ENCODE data around the gene KATNB1.

KATNB1 gene

GRCh38 chr16:57798953-57799599 is 63.5 kb downstream of the KATNB1 start:
- no peak for DNase-seq

GRCh38 chr16:57799600-57800199 is 64.1 kb downstream of the KATNB1 start:
- no peak for DNase-seq

DNA sequence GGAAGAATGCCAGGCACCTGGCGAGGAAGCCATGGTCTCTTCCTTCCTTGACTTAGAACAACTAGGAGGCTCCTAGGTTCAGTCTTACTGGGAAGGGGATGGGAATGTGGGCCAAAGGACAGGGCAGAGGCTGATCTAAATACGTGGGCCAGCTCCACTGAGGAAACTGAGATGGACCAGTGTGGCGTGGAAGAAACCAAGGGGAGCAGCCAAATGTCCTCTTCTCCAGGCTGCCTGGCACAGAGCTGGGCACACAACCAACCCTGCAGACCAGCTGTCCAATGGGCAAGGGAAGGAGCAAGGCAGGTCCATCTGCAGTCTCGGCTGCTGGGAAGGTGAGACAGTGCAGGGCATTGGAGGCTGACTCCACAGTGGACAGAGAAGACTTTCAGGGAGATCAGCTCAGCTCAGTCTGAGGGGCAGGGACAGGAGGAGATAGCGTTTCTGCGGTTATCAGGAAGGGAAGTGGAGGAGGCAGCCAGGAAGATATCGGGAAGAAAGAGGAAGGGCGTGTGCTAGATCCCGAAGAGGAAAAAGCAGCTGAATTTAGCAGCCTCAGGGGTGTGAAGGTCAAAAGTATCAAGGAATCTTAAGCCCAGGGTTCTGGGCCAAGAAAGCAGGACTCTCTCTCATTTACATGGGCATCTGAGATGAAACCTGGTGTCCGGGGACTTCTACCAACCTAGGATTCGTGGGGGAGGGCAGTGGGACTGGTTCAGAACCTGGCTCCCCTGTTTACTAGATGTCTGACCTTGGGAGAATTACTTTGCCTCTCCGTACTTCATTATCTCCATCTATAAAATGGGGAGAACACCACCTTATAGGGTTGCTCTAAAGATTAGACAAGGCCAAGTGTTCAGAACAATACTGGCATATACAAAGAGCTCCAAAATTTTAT is 64.9 kb downstream of the KATNB1 start:
- DNase-seq = no peak

GRCh38 chr16:57801098-57801808 is 65.7 kb downstream of the KATNB1 start:
- no peak for DNase-seq

DNA sequence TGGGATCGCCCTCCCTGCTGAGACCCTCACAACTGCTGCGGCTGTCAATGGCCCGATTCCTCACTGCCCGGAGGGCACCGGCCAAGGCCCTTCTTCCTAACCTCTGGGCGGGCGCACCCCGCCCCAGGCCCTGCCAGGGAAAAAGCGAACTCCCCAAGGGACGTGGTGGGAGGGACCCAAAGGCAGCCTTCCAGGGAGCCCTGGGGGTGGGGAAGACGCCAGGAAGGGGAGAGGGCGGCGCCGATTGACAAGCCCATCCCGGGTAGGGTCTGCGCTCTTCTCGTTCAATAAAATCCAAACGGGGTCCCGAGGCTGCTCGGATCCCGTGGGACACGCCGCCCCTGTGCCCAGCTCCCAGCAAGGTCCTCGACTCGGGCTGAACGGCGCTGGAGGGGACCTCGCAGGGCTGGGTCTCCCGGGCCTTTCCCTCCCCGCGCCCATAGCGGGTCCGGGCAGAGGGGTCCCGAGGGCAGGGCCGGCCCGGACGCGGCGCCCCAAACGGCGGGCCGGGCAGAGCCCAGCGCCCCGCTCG is 66.3 kb downstream of the KATNB1 start:
- no peak for DNase-seq

GRCh38 chr16:57802341-57803133 is 67.0 kb downstream of the KATNB1 start, which contains the start of gene KIFC3:
KIFC3 (minus strand) TSS chr16:57802491; CDS start chr16:57798243, 4,248 bp downstream.
- peak; percentile 60 for DNase-seq

DNA sequence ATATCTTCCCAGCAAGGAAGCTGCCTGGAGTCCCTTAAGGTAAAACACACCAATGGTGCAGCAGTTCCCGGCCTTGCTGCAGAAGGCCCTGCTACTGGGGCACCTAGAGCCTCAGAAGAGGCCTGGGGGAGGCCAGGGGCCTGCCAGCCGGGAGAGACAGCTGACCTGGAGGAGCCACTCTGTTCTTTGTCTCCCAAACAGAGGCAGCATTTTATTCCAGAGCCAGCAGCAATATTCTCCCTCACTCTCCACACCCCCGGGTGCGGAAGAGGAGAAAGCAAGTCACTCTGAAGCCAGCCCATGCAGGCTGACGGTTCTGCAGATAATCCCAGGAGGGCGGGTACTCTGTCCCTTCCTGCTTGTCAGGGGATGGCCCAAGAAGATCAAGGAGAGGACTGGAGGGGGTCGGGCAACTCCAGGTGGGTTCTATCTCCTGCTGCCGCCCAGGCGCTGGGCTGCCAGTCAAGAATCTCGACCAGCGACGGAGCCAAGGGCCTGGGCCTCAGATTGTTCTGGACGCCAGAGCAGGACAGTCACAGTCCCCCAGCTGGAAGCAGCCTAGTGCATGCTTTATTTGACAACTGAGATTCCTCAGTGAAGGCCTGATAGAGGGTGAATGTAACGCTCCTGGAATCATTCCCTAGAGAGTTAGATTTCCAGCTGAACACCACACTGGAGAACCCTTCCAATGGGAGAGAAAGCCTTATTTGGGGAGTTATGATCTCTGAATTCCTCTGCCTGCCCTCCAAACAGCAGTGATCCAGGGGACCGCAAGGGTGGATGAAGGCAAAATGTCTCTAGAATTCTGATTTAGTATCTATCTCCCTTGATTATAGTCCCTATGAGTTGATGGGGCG is 67.8 kb downstream of the KATNB1 start:
- no peak for DNase-seq

DNA sequence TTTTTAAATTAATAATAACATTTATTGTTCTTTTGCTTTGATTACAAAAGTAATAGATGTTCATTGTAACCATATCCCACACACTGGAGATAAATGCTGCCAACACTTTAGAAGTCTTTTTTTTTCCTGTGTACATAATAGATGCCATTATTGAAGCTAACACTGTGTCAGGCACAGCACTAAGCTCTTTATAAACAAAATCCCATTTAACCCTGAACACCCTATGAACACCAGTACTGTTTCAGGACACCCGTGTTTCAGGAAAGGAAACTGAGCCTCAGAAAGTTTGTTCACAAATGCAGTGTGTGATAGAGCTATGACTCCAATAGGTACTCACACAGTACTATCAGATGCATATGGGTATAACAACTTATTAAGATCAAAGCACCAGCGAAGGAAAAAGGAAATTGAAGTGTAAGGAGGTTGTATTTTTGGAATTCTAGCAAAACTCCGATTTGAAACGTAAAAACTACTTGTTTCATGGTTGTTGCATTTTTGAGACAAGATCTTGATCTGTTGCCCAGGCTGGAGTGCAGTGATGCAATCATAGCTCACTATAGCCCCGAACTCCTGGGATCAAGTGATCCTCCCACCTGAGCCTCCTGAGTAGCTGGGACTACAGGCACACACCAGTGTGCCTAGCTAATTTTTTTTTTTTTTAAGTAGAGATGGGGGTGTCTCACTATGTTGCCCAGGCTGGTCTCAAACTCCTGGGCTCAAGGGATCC is 68.7 kb downstream of the KATNB1 start:
- no peak for DNase-seq

DNA sequence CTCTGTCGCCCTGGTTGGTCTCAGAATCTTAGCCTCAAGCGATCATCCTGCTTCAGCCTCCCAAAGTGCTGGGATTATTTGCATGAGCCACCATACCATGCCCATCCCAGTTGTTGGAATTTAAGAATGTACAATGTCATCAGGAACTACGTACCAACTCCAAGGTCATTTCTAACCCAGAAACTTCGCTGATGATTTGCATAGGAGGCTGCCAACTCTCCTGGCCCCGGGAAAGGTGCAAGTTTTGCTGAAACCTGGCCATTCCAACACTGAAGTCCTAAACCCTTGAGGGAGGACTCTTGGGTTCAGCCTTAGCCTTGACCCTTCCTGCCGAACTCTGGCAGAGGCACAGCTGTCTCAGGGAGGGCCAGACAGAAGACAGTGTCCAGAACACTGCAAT is 69.6 kb downstream of the KATNB1 start:
- no peak for DNase-seq
